Loucy (cell line): Measurements from ENCODE around the gene CD8A.

Experiments used
- H2AFZ ChIP-seq: fragments of 200-600 bp; sonication (generic); 2 replicates; pipeline ENCODE4 v1.6.0; 2016; ENCODE audit warnings: antibody characterized with exemption, mild to moderate bottlenecking, low read length, moderate library complexity
- H3F3A ChIP-seq: fragments of 200-600 bp; 2 replicates; pipeline ENCODE4 v1.6.0; 2016; ENCODE audit warnings: antibody characterized with exemption, low read depth, mild to moderate bottlenecking
- H3K27me3 ChIP-seq: fragments of 200-600 bp; sonication (generic); 2 replicates; pipeline ENCODE4 v1.6.1; 2014; ENCODE audit warnings: low read length, mild to moderate bottlenecking; ENCODE audit not compliant: insufficient read depth, poor library complexity, severe bottlenecking
- H3K36me3 ChIP-seq: fragments of 200-600 bp; sonication (generic); 2 replicates; pipeline ENCODE4 v1.6.1; 2016; ENCODE audit warnings: low read length; ENCODE audit not compliant: insufficient read depth
- H3K4me1 ChIP-seq: fragments of 200-600 bp; sonication (generic); 2 replicates; pipeline ENCODE4 v1.5.1; 2014; ENCODE audit warnings: low read length, mild to moderate bottlenecking; ENCODE audit not compliant: insufficient read depth, poor library complexity, severe bottlenecking
- H3K4me2 ChIP-seq: fragments of 200-600 bp; sonication (generic); 2 replicates; pipeline ENCODE4 v1.6.0; 2014; ENCODE audit warnings: antibody characterized with exemption, low read length, low read depth, mild to moderate bottlenecking; ENCODE audit not compliant: poor library complexity, severe bottlenecking
- H3K4me3 ChIP-seq: fragments of 200-600 bp; sonication (generic); 2 replicates; pipeline ENCODE4 v1.5.1; 2014; ENCODE audit warnings: low read length, mild to moderate bottlenecking, mixed read lengths; ENCODE audit not compliant: poor library complexity, severe bottlenecking
- H3K79me2 ChIP-seq: fragments of 200-600 bp; sonication (generic); 2 replicates; pipeline ENCODE4 v1.6.1; 2014; ENCODE audit warnings: low read length; ENCODE audit not compliant: insufficient read depth
- H3K9ac ChIP-seq: fragments of 200-600 bp; sonication (generic); 2 replicates; pipeline ENCODE4 v1.6.0; 2014; ENCODE audit warnings: mild to moderate bottlenecking, low read depth, low read length, moderate library complexity; ENCODE audit not compliant: poor library complexity, severe bottlenecking
- H3K9me2 ChIP-seq: fragments of 200-600 bp; sonication (generic); replicated peaks from 2 replicates; pipeline ENCODE4 v1.6.1; 2016; ENCODE audit warnings: low read depth, low read length, mixed read lengths
- H3K9me3 ChIP-seq: fragments of 200-600 bp; sonication (generic); 2 replicates; pipeline ENCODE4 v1.6.1; 2014; ENCODE audit warnings: mild to moderate bottlenecking, antibody characterized with exemption, low read length, low read depth; ENCODE audit not compliant: insufficient read depth
- H4K20me1 ChIP-seq: fragments of 200-600 bp; sonication (generic); 2 replicates; pipeline ENCODE4 v1.6.0; 2014; ENCODE audit warnings: antibody characterized with exemption, low read length, mild to moderate bottlenecking; ENCODE audit not compliant: insufficient read depth, poor library complexity, severe bottlenecking
- CTCF ChIP-seq: fragments of 200-600 bp; sonication (generic); conservative IDR thresholded peaks from 2 replicates; pipeline ENCODE4 v1.5.1; 2014; ENCODE audit warnings: mild to moderate bottlenecking, antibody characterized with exemption, low read length
- EZH2phosphoT487 ChIP-seq: fragments of 200-600 bp; IDR thresholded peaks from 2 replicates; pipeline ENCODE4 v1.6.1; 2018; ENCODE audit warnings: antibody characterized with exemption, mild to moderate bottlenecking, moderate library complexity, borderline replicate concordance

The CD8A gene

GRCh38 chr2:86833315-86833714 lies 42.6 kb upstream of the CD8A start:
- no peak for TF ChIP-seq EZH2phosphoT487
- TF ChIP-seq CTCF, result no peak
- no peaks in the 10 kb centered on the region for H3K4me1 ChIP-seq

GRCh38 chr2:86832334-86833096 lies 41.8 kb upstream of the CD8A start:
- H3K4me3 ChIP-seq, result no peak overlapping the region
- no peak for TF ChIP-seq CTCF
- no peak for TF ChIP-seq EZH2phosphoT487
- no peaks in the 10 kb centered on the region for H3K4me1 ChIP-seq
- H3F3A ChIP-seq, result no peaks in the 10 kb centered on the region
- H3K9ac ChIP-seq, result no peak overlapping the region
- no peaks in the 10 kb centered on the region for H3K9me3 ChIP-seq
- H3K36me3 ChIP-seq, result no peaks in the 10 kb centered on the region
- H3K27me3 ChIP-seq, result no peaks in the 10 kb centered on the region
- H4K20me1 ChIP-seq, result no peaks in the 10 kb centered on the region
- no peaks in the 10 kb centered on the region for H3K9me2 ChIP-seq
- H3K79me2 ChIP-seq, result no peaks in the 10 kb centered on the region
- no peak overlapping the region for H2AFZ ChIP-seq
- no peak overlapping the region for H3K4me2 ChIP-seq

More at GRCh38 chr2:86833315-86833714, 42.6 kb upstream of the CD8A start:
- Histone ChIP-seq H3K9ac (no peak overlapping the region), H3K4me3 (no peak overlapping the region), H4K20me1 (no peaks in the 10 kb centered on the region), H2AFZ (no peak overlapping the region), H3K36me3 (no peaks in the 10 kb centered on the region), H3F3A (no peaks in the 10 kb centered on the region), H3K4me2 (no peak overlapping the region), H3K27me3 (no peaks in the 10 kb centered on the region), H3K9me3 (no peaks in the 10 kb centered on the region), H3K9me2 (no peaks in the 10 kb centered on the region), H3K79me2 (no peaks in the 10 kb centered on the region)

- Histone ChIP-seq H3K9ac (no peak overlapping the region), H4K20me1 (no peaks in the 10 kb centered on the region), H3K4me1 (peaks cover under 1% of the 10 kb centered on the region), H3K4me2 (no peak overlapping the region), H3K9me3 (no peaks in the 10 kb centered on the region), H2AFZ (peak overlapping the region; percentile 60), H3K4me3 (no peak overlapping the region), H3K79me2 (no peaks in the 10 kb centered on the region), H3F3A (no peaks in the 10 kb centered on the region), H3K36me3 (no peaks in the 10 kb centered on the region), H3K27me3 (no peaks in the 10 kb centered on the region), H3K9me2 (no peaks in the 10 kb centered on the region)
- no peak for TF ChIP-seq CTCF
- TF ChIP-seq EZH2phosphoT487, result no peak
These were observed 40.8 kb upstream of the CD8A start for GRCh38 chr2:86831537-86831936.
